GM21447 (cell line): ENCODE data around the gene ZNF777.
"Not testable (repeated sequence)": the region's sequence is repeated elsewhere in the genome, so short reads cannot be mapped to it uniquely, and the experiment has no call there.

Experiments used
- ATAC-seq: cut with Tn5 transposase; IDR thresholded peaks from one replicate; pipeline ENCODE4 v1.9.1; 2021; ENCODE audit not compliant: unreplicated experiment

Gene ZNF777

DNA sequence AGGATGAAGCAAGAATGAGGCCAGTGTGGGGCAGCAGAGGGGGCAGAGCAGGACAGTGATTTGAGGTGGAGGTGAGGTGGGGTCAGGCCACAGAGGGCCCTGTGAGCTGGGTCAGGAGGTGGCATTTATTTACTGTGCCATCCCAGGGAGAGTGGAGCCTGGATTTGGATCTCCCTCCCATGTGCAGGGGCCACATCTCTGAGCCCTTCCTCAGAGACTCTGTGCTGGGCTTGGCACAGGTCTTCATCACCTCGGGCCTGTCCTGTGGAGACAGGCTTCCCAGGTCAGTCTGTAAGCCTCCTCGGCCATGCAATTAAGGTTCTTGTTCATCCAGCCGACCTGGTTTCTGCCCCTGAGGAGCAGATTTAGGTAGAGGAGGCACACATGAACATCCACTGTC lies 40.9 kb downstream of the ZNF777 start:
- no peak for ATAC-seq

GRCh38 chr7:149415391-149416071 lies 45.3 kb downstream of the ZNF777 start:
- ATAC-seq, result no peak

- no peak for ATAC-seq
Observed at GRCh38 chr7:149414745-149415390, 46.0 kb downstream of the ZNF777 start.

DNA sequence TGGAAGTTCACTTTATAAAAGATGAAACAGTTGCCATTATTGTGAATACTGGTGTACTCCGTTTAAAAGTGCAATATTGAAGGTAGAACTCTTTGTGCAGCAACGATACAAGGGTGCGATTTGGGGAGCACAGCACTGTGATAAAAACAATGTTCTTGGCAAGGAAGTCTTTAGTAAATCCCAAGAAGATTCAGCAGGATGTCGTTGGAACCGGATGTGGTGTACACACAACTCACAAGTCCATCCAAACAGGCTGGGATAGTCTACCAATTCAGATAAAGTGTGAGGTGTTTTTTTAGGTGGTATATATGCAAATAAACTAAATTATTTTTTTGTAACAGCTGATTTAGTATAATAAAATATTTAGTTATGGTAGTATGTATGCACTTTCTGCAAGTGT lies 46.7 kb downstream of the ZNF777 start:
- ATAC-seq, result no peak

DNA sequence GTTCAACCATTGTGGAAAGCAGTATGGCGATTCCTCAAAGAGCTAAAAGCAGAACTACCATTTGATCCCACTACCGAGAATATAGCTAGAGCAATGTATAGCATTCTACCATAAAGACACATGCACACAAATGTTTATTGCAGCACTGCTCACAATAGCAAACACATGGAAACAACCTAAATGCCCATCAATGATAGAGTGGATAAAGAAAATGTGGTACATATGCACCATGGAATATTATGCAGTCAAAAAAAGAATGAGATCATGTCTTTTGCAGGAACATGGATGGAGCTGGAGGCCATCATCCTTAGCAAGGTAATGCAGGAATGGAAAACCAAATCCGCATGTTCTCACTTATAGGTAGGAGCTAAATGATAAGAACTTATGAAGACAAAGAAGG lies 47.8 kb downstream of the ZNF777 start:
- not testable (repeated sequence) for ATAC-seq

DNA sequence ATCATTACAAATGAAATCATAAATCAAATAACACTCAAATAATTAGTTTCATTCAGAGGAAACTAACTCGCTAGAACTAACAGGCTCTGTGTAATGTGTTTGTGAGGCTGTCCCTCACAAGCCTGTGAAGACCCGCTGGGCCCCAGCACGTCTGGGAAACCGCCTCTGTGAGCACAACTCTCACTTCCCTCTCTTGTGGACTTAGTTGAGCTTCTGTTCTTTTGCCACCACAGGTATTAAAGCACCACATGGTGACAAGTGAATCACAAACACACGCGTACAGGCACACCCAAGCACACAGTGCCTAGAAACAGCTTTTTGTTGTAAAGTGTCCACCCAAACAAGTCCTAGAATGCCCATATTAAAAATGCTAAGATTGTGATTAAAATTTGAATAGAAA lies 51.0 kb downstream of the ZNF777 start:
- ATAC-seq, result no peak

DNA sequence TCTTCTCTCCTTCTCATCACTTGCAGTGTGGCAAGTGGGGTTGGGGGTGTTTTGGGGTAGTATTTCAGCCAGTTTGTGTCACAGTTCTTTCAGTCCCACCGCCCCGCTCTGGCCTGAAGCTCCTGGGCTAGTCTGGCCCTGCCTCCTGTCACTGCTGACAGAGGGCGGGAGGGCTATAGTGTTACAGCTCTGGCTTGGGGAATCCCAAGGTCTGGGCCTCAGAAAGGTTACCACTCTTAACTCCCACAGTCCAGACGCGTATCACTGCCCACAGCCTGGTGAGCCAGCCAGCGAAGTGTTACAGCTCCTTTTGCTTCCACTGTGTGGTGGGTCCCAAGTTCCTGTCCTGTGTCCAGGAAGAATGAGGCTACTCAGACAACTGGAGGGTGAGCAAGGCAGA lies 56.0 kb downstream of the ZNF777 start:
- ATAC-seq, result no peak

DNA sequence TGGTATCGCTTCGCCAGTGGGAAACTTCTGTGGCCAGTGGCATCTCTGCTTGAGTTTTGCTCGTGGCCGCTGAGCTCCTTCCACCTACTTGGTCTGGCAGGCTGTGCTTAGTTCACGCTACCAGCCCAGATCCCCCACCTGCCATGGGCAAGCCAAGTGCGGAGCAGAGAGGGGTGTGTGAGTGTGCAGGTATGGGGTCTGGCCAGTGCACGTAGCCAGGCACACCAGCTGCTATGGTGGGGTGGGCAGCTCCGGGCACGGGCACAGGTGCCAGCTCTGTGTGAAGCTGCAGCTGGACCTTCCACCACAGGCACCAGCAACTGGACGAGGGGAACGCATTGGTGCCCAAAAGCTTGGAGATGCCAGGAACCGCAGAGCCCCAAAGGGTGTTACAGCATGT lies 56.5 kb downstream of the ZNF777 start:
- ATAC-seq, result no peak

DNA sequence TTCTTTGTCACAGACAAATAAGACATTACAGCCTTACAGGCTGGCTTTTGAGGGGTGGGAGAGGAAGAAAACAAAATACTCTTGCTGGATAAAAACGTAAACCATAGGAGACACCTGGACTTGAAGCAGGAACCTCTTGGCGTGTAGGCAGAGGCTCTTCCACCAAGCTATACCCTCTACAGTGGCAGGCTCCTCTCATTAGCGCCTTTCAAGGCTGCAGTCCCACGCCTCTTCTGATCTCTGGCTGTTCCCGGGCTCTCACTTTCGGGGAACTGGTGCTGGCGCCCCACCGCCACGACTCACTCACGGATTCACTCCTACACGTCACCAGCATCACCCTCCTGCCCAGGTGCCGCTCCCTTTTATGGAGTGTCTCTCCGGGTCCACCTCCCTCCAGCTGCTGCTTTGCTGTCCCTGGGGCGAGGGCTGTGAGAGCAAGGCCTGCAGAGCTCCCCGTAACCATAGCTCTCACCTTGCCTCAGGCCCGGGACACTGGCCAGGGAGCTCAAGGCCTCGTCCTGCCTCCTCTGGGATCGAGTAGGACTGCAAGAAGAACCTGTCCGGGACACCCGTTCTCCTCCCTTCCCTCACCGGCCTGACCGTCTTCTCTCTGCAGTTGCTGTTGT lies 62.6 kb downstream of the ZNF777 start:
- ATAC-seq, result no peak

- no peak for ATAC-seq
Observed at GRCh38 chr7:149397470-149398043, 63.3 kb downstream of the ZNF777 start.

DNA sequence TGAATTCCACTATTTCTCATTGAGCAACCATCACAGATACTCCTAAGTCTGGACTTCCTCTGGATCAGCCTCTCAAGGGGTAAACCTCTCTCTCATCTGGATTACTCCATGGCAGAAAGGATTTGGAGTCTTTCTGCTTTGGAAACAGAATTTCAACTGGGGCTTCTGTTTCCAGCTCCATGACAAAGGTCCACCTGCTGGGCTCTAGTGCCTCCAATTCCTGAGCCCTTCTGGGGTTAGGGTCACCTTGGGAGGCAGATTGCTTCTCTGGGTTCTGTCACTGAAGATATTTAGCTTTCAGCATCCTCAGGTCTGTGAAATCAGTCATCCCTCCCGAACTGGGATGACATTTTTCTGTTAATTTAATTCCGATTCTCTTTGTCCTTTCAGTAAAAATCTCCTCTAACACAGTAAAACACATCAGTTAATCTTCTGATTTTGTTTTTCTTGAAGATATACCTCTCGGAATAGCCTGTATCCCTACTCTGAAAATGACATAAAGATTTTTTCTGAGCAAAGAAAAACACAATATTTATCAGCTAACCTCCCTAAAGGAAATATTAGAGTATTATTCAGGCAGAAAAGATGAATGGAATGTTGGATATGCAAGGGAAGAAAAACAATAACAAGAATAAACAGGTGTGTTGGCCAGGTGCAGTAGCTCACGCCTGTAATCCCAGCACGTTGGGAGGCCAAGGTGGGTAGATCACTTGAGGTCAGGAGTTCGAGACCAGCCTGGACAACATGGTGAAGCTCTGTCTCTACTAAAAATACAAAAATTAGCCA lies 72.1 kb downstream of the ZNF777 start:
- not testable (repeated sequence) for ATAC-seq

GRCh38 chr7:149386514-149386913 lies 74.3 kb downstream of the ZNF777 start:
- ATAC-seq, result not testable (repeated sequence)

DNA sequence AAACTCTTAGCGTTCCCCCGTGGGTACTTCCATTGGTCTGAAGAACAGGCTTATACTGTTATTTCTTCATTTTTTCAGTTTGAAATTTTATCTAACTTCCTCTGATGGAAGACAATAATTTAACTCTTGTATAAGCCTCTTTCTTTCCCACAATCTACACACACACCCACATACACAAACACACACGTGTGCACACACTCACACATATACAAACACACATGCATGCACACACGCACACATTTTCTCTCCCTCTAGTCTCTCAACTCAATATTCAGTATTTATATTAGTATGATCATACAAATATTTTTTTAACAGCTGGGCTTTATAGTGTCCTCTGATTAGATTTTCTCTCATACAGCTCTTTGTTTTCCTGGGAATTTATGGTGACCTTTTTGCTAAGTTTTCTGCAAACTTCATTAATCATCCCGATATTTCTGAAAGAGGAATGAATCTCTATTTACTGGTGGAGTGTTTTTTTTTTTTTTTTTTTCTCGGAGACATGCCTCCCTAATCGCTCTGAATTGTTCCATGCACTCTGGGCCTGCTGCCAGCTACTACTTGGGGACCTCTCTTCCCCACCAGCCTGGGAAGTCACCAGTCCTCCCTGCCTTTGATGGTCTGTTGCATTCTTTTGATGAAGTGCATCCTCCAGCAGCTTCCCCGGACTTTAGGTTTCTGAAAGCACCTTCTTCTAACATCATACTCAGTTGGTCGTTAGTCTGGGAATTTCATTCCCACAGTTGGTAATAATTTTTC lies 75.5 kb downstream of the ZNF777 start:
- no peak for ATAC-seq
